Ishikawa (cell line): ENCODE results near the gene DACT3.

Source experiments
- CEBPB ChIP-seq: IDR thresholded peaks from 2 replicates; pipeline ENCODE4 v1.6.1; 2012
- CREB1 ChIP-seq: IDR thresholded peaks from 2 replicates; pipeline ENCODE4 v1.6.1; 2012; ENCODE audit warnings: low read depth
- EGR1 ChIP-seq: IDR thresholded peaks from 2 replicates; pipeline ENCODE4 v1.6.1; 2012
- EP300 ChIP-seq: IDR thresholded peaks from 2 replicates; pipeline ENCODE4 v1.6.1; 2012; ENCODE audit warnings: borderline replicate concordance
- FOXM1 ChIP-seq: IDR thresholded peaks from 2 replicates; pipeline ENCODE4 v1.6.1; 2012; ENCODE audit warnings: low read depth, borderline replicate concordance
- NFIC ChIP-seq: IDR thresholded peaks from 2 replicates; pipeline ENCODE4 v1.6.1; 2012
- RAD21 ChIP-seq: IDR thresholded peaks from 2 replicates; pipeline ENCODE4 v1.6.1; 2012; ENCODE audit warnings: low read depth
- TAF1 ChIP-seq: IDR thresholded peaks from 2 replicates; pipeline ENCODE4 v1.6.1; 2012; ENCODE audit warnings: low read depth, mild to moderate bottlenecking
- TCF12 ChIP-seq: IDR thresholded peaks from 2 replicates; pipeline ENCODE4 v1.6.1; 2012; ENCODE audit warnings: low read depth
- TEAD4 ChIP-seq: IDR thresholded peaks from 2 replicates; pipeline ENCODE4 v1.6.1; 2012
- YY1 ChIP-seq: IDR thresholded peaks from 2 replicates; pipeline ENCODE4 v1.6.1; 2012; ENCODE audit warnings: low read depth
- ZBTB7A ChIP-seq: IDR thresholded peaks from 2 replicates; pipeline ENCODE4 v1.6.1; 2012; ENCODE audit warnings: low read depth
- TF ChIP-seq, protein P1 (sequence below): IDR thresholded peaks from 2 replicates; pipeline ENCODE4 v1.6.1; 2012; ENCODE audit warnings: low read depth, mild to moderate bottlenecking
- TF ChIP-seq, protein P2 (sequence below): IDR thresholded peaks from 2 replicates; pipeline ENCODE4 v1.6.1; 2012
- TF ChIP-seq, protein P3 (sequence below): IDR thresholded peaks from 2 replicates; pipeline ENCODE4 v1.6.1; 2012

Gene DACT3

DNA sequence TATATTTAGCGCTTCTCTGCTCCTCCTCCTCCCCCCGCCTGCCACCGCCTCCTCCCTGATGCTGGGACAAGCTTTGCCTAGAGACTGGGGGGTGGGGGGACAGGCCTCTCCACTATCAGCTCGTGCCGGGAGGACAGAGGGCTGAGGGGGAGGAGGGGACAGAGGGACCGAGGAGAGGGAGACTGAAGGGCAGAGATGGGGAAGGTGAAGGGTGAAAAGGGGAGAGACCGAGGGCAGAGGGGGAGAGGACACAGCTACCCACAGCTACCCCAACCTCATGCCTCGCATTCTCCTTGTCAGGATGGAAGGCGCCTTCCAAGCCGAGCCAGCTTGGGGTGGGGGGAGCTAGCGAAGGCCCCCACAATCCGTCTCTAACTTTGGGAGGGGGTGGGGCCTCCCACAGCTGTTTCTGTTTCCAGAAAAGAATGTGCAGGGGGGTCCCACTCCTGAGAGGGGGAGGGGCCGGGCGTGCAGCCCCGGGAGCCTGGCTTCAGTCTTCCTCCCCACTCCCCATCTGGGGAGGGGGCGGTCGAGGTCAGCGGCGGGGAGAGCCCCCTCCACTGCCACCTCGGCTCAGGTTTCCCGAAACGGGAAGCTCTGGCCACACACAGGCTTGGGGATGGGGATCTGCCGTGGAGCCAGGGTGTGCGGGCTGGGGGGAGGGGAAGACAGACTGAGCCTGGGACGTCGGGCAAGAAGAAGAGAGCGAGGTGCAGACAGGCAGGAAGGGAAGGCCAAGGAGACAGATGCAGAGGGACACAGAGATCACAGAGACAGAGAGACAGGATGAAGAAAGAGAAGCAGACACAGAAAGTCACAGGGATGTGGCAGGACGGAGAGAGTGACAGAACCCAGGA is 1.6 kb downstream of the DACT3 start:
- no peak for TF ChIP-seq TAF1
- no peak for TF ChIP-seq CEBPB

DNA sequence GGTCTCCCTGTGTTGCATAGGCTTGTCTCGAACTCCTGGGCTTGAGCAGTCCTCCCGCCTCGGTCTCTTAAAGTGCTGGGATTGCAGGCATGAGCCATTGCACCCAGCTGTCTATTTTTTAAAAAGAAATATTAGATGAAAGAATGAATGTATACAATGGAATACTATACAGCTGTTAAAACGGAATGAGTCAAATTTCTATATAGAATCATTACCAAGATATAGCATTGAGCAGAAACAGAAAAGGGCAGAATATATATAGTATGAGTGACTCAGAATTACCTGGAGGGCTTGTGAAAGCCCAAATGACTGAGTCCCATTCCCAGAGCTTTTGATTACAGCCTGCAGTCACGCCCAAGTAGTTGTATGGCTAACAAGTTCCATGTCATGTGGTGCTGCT is 4.4 kb downstream of the DACT3 start:
- TF ChIP-seq, protein P1, sequence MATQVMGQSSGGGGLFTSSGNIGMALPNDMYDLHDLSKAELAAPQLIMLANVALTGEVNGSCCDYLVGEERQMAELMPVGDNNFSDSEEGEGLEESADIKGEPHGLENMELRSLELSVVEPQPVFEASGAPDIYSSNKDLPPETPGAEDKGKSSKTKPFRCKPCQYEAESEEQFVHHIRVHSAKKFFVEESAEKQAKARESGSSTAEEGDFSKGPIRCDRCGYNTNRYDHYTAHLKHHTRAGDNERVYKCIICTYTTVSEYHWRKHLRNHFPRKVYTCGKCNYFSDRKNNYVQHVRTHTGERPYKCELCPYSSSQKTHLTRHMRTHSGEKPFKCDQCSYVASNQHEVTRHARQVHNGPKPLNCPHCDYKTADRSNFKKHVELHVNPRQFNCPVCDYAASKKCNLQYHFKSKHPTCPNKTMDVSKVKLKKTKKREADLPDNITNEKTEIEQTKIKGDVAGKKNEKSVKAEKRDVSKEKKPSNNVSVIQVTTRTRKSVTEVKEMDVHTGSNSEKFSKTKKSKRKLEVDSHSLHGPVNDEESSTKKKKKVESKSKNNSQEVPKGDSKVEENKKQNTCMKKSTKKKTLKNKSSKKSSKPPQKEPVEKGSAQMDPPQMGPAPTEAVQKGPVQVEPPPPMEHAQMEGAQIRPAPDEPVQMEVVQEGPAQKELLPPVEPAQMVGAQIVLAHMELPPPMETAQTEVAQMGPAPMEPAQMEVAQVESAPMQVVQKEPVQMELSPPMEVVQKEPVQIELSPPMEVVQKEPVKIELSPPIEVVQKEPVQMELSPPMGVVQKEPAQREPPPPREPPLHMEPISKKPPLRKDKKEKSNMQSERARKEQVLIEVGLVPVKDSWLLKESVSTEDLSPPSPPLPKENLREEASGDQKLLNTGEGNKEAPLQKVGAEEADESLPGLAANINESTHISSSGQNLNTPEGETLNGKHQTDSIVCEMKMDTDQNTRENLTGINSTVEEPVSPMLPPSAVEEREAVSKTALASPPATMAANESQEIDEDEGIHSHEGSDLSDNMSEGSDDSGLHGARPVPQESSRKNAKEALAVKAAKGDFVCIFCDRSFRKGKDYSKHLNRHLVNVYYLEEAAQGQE: no peak
- TF ChIP-seq RAD21 (no peak), EP300 (no peak), YY1 (no peak), TCF12 (no peak), CREB1 (no peak), FOXM1 (no peak), TAF1 (no peak), CEBPB (no peak), EGR1 (no peak), NFIC (no peak), TEAD4 (no peak), ZBTB7A (no peak)
- TF ChIP-seq, protein P2, sequence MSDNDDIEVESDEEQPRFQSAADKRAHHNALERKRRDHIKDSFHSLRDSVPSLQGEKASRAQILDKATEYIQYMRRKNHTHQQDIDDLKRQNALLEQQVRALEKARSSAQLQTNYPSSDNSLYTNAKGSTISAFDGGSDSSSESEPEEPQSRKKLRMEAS: no peak
- TF ChIP-seq, protein P3, sequence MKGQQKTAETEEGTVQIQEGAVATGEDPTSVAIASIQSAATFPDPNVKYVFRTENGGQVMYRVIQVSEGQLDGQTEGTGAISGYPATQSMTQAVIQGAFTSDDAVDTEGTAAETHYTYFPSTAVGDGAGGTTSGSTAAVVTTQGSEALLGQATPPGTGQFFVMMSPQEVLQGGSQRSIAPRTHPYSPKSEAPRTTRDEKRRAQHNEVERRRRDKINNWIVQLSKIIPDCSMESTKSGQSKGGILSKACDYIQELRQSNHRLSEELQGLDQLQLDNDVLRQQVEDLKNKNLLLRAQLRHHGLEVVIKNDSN: no peak

DNA sequence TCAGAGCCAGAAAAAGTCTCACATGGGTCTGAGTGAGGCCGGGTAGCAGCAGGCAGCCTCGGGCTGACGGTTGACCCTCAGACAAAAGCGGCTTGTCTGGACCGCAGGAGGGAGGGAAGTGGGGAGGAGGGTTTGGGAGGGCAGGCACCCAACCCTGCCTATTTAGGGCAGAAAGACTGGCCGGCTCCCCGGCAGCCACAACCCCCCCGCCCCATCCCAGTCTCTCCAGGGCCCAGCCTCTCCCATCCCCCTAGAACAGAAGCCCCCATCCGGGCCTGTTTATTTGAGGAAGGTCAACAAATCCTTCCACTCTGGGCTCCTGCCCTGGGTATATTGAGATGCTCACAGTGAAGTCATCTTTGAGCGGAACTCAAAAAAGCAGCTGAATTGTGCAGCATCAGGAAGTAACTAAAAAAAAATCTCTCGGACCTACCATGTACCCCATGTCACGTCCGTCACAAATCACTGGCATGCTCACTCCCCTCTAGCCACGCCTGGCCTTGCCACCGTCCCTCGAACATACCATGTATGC is 6.3 kb downstream of the DACT3 start:
- TF ChIP-seq FOXM1 (no peak), TEAD4 (no peak), CEBPB (no peak), RAD21 (no peak), ZBTB7A (no peak), YY1 (no peak), TAF1 (no peak), NFIC (no peak), CREB1 (no peak), EGR1 (no peak), TCF12 (no peak), EP300 (no peak)
- TF ChIP-seq, protein P2: no peak
- TF ChIP-seq, protein P3: no peak
- TF ChIP-seq, protein P1: no peak

DNA sequence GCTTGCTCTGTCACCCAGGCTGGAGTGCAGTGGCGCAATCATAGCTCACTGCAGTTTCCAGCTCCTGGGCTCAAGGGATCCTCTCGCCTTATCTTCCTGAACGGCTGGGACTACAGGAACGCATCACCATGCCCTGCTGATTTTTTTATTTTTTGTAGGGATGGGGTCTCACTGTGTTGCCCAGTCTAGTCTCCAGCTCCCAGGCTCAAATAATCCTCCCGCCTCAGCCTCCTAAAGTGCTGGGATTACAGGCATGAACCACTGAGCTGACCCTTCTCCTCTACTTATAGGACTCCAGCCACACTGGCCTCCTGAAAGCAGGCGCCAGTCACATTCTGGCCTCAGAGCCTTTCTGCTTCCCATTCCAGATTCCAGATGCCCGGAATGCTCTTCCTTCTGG is 10.5 kb downstream of the DACT3 start:
- TF ChIP-seq, protein P2: no peak
- no peak for TF ChIP-seq NFIC
- no peak for TF ChIP-seq EP300
- no peak for TF ChIP-seq TCF12
- TF ChIP-seq, protein P3: no peak
- no peak for TF ChIP-seq YY1
- no peak for TF ChIP-seq CEBPB
- no peak for TF ChIP-seq TEAD4
- no peak for TF ChIP-seq TAF1
- TF ChIP-seq ZBTB7A: no peak
- no peak for TF ChIP-seq EGR1
- no peak for TF ChIP-seq CREB1
- no peak for TF ChIP-seq RAD21
- TF ChIP-seq FOXM1: no peak
